Measurements from ENCODE around the gene TMEM220.

Gene TMEM220

GRCh38 chr17:10727192-10727591 is 2.6 kb downstream of the TMEM220 start:
- no peak overlapping the region for H3K27ac ChIP-seq
- TF ChIP-seq CTCF (IDR thresholded peaks at IDR 0.05; ENCODE audit: low read depth, low read length): no peak

GRCh38 chr17:10726196-10726595 is 3.6 kb downstream of the TMEM220 start:
- no peak for TF ChIP-seq CTCF (IDR thresholded peaks at IDR 0.05; ENCODE audit: low read depth, low read length)
- Histone ChIP-seq H3K27ac (no peak overlapping the region), H3K4me3 (ENCODE audit: low read depth, low read length) (no peak overlapping the region), H3K27me3 (ENCODE audit: insufficient read depth, low read depth, severe bottlenecking) (no peaks in the 10 kb centered on the region), H3K36me3 (no peaks in the 10 kb centered on the region), H3K9me3 (ENCODE audit: severe bottlenecking) (no peaks in the 10 kb centered on the region)
- no peak for DNase-seq

More at GRCh38 chr17:10727192-10727591, 2.6 kb downstream of the TMEM220 start:
- Histone ChIP-seq H3K4me3 (ENCODE audit: low read depth, low read length) (no peak overlapping the region), H3K9me3 (ENCODE audit: severe bottlenecking) (no peaks in the 10 kb centered on the region), H3K36me3 (no peaks in the 10 kb centered on the region), H3K27me3 (ENCODE audit: insufficient read depth, low read depth, severe bottlenecking) (no peaks in the 10 kb centered on the region)
- DNase-seq: no peak

GRCh38 chr17:10725262-10725661 is 4.6 kb downstream of the TMEM220 start:
- no peak for DNase-seq
- H3K27me3 ChIP-seq (ENCODE audit: insufficient read depth, low read depth, severe bottlenecking): no peaks in the 10 kb centered on the region
- no peaks in the 10 kb centered on the region for H3K36me3 ChIP-seq
- H3K27ac ChIP-seq: no peak overlapping the region
- no peak overlapping the region for H3K4me3 ChIP-seq (ENCODE audit: low read depth, low read length)
- no peaks in the 10 kb centered on the region for H3K9me3 ChIP-seq (ENCODE audit: severe bottlenecking)
- TF ChIP-seq CTCF (IDR thresholded peaks at IDR 0.05; ENCODE audit: low read depth, low read length): no peak

GRCh38 chr17:10724546-10725195 is 5.2 kb downstream of the TMEM220 start:
- no peak for DNase-seq
- H3K27me3 ChIP-seq (ENCODE audit: insufficient read depth, low read depth, severe bottlenecking): no peaks in the 10 kb centered on the region
- H3K9me3 ChIP-seq (ENCODE audit: severe bottlenecking): no peaks in the 10 kb centered on the region
- H3K36me3 ChIP-seq: no peaks in the 10 kb centered on the region
- H3K27ac ChIP-seq: no peak overlapping the region
- no peak overlapping the region for H3K4me3 ChIP-seq (ENCODE audit: low read depth, low read length)
- TF ChIP-seq CTCF (IDR thresholded peaks at IDR 0.05; ENCODE audit: low read depth, low read length): no peak

- TF ChIP-seq CTCF (IDR thresholded peaks at IDR 0.05; ENCODE audit: low read depth, low read length): no peak
- Histone ChIP-seq H3K27me3 (ENCODE audit: insufficient read depth, low read depth, severe bottlenecking) (no peaks in the 10 kb centered on the region), H3K36me3 (no peaks in the 10 kb centered on the region), H3K9me3 (ENCODE audit: severe bottlenecking) (no peaks in the 10 kb centered on the region), H3K4me3 (ENCODE audit: low read depth, low read length) (no peak overlapping the region), H3K27ac (no peak overlapping the region)
- DNase-seq: no peak
Measured at GRCh38 chr17:10718547-10718946, 11.3 kb downstream of the TMEM220 start.

GRCh38 chr17:10716218-10716617 is 13.6 kb downstream of the TMEM220 start:
- DNase-seq: no peak
- Histone ChIP-seq H3K36me3 (peaks cover 15% of the 10 kb centered on the region), H3K27me3 (ENCODE audit: insufficient read depth, low read depth, severe bottlenecking) (no peaks in the 10 kb centered on the region), H3K9me3 (ENCODE audit: severe bottlenecking) (no peaks in the 10 kb centered on the region), H3K27ac (no peak overlapping the region), H3K4me3 (ENCODE audit: low read depth, low read length) (no peak overlapping the region)
- no peak for TF ChIP-seq CTCF (IDR thresholded peaks at IDR 0.05; ENCODE audit: low read depth, low read length)

Data from WERI-Rb-1 (cell line).